ENCODE measurements around the gene SLX4.

SLX4 gene

GRCh38 chr16:3650631-3651265, 39.3 kb upstream of the SLX4 start:
- H3K4me2 ChIP-seq (ENCODE audit: low read length), result no peak overlapping the region
- no peak overlapping the region for H3K9ac ChIP-seq (ENCODE audit: low read depth, low read length)
- no peaks in the 10 kb centered on the region for H3K9me3 ChIP-seq (replicated peaks; ENCODE audit: low read length)
- H3K4me1 ChIP-seq (ENCODE audit: control insufficient read depth, insufficient read depth, low read length), result peaks cover 7% of the 10 kb centered on the region
- no peak overlapping the region for H3K4me3 ChIP-seq (ENCODE audit: low read length)
- H3K36me3 ChIP-seq (ENCODE audit: insufficient read depth, low read length), result peaks cover 20% of the 10 kb centered on the region
- H3K27me3 ChIP-seq (ENCODE audit: control insufficient read depth, insufficient read depth, low read length), result no peaks in the 10 kb centered on the region

GRCh38 chr16:3646348-3646920, 35.0 kb upstream of the SLX4 start:
- Histone ChIP-seq H3K36me3 (ENCODE audit: insufficient read depth, low read length) (peaks cover 7% of the 10 kb centered on the region), H3K4me1 (ENCODE audit: control insufficient read depth, insufficient read depth, low read length) (peaks cover 15% of the 10 kb centered on the region), H3K9me3 (replicated peaks; ENCODE audit: low read length) (no peaks in the 10 kb centered on the region), H3K4me3 (ENCODE audit: low read length) (no peak overlapping the region), H3K27me3 (ENCODE audit: control insufficient read depth, insufficient read depth, low read length) (no peaks in the 10 kb centered on the region), H3K4me2 (ENCODE audit: low read length) (no peak overlapping the region), H3K9ac (ENCODE audit: low read depth, low read length) (no peak overlapping the region)

GRCh38 chr16:3645504-3646347, 34.3 kb upstream of the SLX4 start:
- H3K4me2 ChIP-seq (ENCODE audit: low read length), result peak overlapping the region; percentile 5
- no peaks in the 10 kb centered on the region for H3K27me3 ChIP-seq (ENCODE audit: control insufficient read depth, insufficient read depth, low read length)
- no peaks in the 10 kb centered on the region for H3K9me3 ChIP-seq (replicated peaks; ENCODE audit: low read length)
- H3K9ac ChIP-seq (ENCODE audit: low read depth, low read length), result no peak overlapping the region
- H3K4me3 ChIP-seq (ENCODE audit: low read length), result no peak overlapping the region
- peaks cover under 1% of the 10 kb centered on the region for H3K36me3 ChIP-seq (ENCODE audit: insufficient read depth, low read length)
- peaks cover 15% of the 10 kb centered on the region for H3K4me1 ChIP-seq (ENCODE audit: control insufficient read depth, insufficient read depth, low read length)

GRCh38 chr16:3645108-3645503, 33.7 kb upstream of the SLX4 start:
- H3K36me3 ChIP-seq (ENCODE audit: insufficient read depth, low read length), result no peaks in the 10 kb centered on the region

GRCh38 chr16:3643095-3643730, 31.8 kb upstream of the SLX4 start:
- Histone ChIP-seq H3K4me3 (ENCODE audit: low read length) (no peak overlapping the region), H3K4me2 (ENCODE audit: low read length) (no peak overlapping the region), H3K27me3 (ENCODE audit: control insufficient read depth, insufficient read depth, low read length) (no peaks in the 10 kb centered on the region), H3K36me3 (ENCODE audit: insufficient read depth, low read length) (no peaks in the 10 kb centered on the region), H3K9me3 (replicated peaks; ENCODE audit: low read length) (no peaks in the 10 kb centered on the region), H3K9ac (ENCODE audit: low read depth, low read length) (no peak overlapping the region), H3K4me1 (ENCODE audit: control insufficient read depth, insufficient read depth, low read length) (peaks cover 15% of the 10 kb centered on the region)

More at GRCh38 chr16:3645108-3645503, 33.7 kb upstream of the SLX4 start:
- peaks cover 15% of the 10 kb centered on the region for H3K4me1 ChIP-seq (ENCODE audit: control insufficient read depth, insufficient read depth, low read length)
- no peak overlapping the region for H3K4me2 ChIP-seq (ENCODE audit: low read length)
- H3K9ac ChIP-seq (ENCODE audit: low read depth, low read length), result no peak overlapping the region
- no peak overlapping the region for H3K4me3 ChIP-seq (ENCODE audit: low read length)
- no peaks in the 10 kb centered on the region for H3K9me3 ChIP-seq (replicated peaks; ENCODE audit: low read length)
- H3K27me3 ChIP-seq (ENCODE audit: control insufficient read depth, insufficient read depth, low read length), result no peaks in the 10 kb centered on the region

- H3K9me3 ChIP-seq (replicated peaks; ENCODE audit: low read length), result no peaks in the 10 kb centered on the region
- no peak overlapping the region for H3K4me2 ChIP-seq (ENCODE audit: low read length)
- H3K27me3 ChIP-seq (ENCODE audit: control insufficient read depth, insufficient read depth, low read length), result no peaks in the 10 kb centered on the region
- H3K4me3 ChIP-seq (ENCODE audit: low read length), result no peak overlapping the region
- no peak overlapping the region for H3K9ac ChIP-seq (ENCODE audit: low read depth, low read length)
- H3K36me3 ChIP-seq (ENCODE audit: insufficient read depth, low read length), result no peaks in the 10 kb centered on the region
- peaks cover 15% of the 10 kb centered on the region for H3K4me1 ChIP-seq (ENCODE audit: control insufficient read depth, insufficient read depth, low read length)
These were observed 31.1 kb upstream of the SLX4 start for GRCh38 chr16:3642397-3643094.

DNA sequence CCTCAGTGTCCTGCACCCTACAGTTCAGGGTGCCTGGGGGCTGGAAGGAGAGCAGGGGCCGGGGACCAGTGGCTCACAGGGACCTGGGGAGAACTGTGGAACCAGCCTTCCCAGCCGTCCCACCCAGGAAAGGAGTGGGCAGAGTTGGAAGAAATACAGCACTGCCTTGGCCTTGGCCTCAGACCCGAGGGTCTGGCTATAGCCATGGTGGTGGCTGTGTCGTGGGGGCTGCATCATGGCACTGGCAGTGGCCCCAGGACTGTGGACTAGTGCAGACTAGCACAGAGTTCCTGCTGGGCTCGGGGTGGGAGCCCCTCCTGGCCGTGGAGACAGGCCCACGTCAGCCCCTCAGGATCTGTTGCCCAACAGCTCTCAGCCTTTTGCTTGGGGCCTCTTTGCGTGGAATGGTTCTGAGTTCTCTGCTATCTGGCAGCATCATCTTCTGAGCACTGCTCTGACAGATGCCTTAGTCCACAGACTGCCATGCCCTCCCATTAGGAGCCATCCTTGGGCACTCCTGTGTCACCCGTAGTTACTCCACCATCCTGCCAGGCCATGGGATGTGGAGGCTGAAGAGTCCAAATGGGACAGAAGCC, 30.5 kb upstream of the SLX4 start:
- Histone ChIP-seq H3K36me3 (ENCODE audit: insufficient read depth, low read length) (no peaks in the 10 kb centered on the region), H3K9ac (ENCODE audit: low read depth, low read length) (no peak overlapping the region), H3K4me2 (ENCODE audit: low read length) (no peak overlapping the region), H3K4me3 (ENCODE audit: low read length) (no peak overlapping the region), H3K27me3 (ENCODE audit: control insufficient read depth, insufficient read depth, low read length) (no peaks in the 10 kb centered on the region), H3K9me3 (replicated peaks; ENCODE audit: low read length) (no peaks in the 10 kb centered on the region), H3K4me1 (ENCODE audit: control insufficient read depth, insufficient read depth, low read length) (peaks cover 15% of the 10 kb centered on the region)

DNA sequence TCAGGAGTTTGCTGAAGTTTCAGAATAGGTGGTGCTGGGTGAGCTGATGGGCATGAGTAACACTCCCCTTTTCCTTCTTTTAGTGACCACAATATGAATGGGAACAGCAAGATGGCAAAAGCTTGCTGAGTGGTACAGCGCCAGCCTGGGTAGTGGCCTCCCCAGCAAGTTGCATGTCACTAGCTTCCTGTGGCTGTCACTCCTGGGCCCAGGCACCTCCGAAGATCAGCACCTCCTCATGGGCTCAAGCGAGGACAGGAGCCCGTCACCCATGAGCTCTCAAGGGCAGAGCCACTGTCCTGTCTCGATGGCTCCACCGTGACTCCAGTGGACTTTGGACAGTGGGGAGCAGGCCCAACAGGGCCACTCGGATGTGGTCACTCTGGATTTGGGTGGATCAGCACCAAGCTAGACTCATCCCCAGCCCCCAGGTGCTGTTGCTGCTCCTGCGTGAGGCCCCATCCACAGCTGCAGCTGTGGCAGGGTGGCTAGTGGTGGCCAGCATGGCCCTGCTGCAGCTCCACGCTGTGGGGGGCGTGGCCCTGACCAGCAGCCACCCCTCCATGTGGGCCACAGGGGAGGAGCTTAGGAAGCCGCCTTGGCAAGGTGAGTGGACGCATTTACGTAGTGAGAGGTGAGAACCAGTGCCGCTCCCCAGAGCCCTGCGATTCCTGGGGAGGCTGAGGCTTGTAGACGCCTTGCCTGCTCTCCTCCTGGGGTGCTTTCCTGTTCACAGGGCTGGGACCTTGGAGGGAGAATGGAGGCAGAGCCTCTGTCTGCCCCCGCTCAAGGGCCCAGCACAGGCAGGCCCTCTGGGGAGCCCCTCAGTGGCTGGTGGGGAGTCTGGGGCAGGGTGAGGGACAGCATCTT, 29.5 kb upstream of the SLX4 start:
- peaks cover 9% of the 10 kb centered on the region for H3K4me1 ChIP-seq (ENCODE audit: control insufficient read depth, insufficient read depth, low read length)
- H3K4me3 ChIP-seq (ENCODE audit: low read length), result no peak overlapping the region
- H3K9me3 ChIP-seq (replicated peaks; ENCODE audit: low read length), result no peaks in the 10 kb centered on the region
- H3K4me2 ChIP-seq (ENCODE audit: low read length), result no peak overlapping the region
- no peaks in the 10 kb centered on the region for H3K36me3 ChIP-seq (ENCODE audit: insufficient read depth, low read length)
- no peaks in the 10 kb centered on the region for H3K27me3 ChIP-seq (ENCODE audit: control insufficient read depth, insufficient read depth, low read length)
- H3K9ac ChIP-seq (ENCODE audit: low read depth, low read length), result no peak overlapping the region

- peaks cover 2% of the 10 kb centered on the region for H3K4me1 ChIP-seq (ENCODE audit: control insufficient read depth, insufficient read depth, low read length)
- H3K36me3 ChIP-seq (ENCODE audit: insufficient read depth, low read length), result no peaks in the 10 kb centered on the region
- H3K9me3 ChIP-seq (replicated peaks; ENCODE audit: low read length), result no peaks in the 10 kb centered on the region
- H3K9ac ChIP-seq (ENCODE audit: low read depth, low read length), result no peak overlapping the region
- no peak overlapping the region for H3K4me2 ChIP-seq (ENCODE audit: low read length)
- H3K27me3 ChIP-seq (ENCODE audit: control insufficient read depth, insufficient read depth, low read length), result no peaks in the 10 kb centered on the region
- no peak overlapping the region for H3K4me3 ChIP-seq (ENCODE audit: low read length)
These were observed 28.8 kb upstream of the SLX4 start for GRCh38 chr16:3640207-3640606.

GRCh38 chr16:3638916-3639644, 27.7 kb upstream of the SLX4 start:
- H3K27me3 ChIP-seq (ENCODE audit: control insufficient read depth, insufficient read depth, low read length), result no peaks in the 10 kb centered on the region
- no peaks in the 10 kb centered on the region for H3K9me3 ChIP-seq (replicated peaks; ENCODE audit: low read length)
- no peak overlapping the region for H3K9ac ChIP-seq (ENCODE audit: low read depth, low read length)
- H3K4me2 ChIP-seq (ENCODE audit: low read length), result no peak overlapping the region
- H3K36me3 ChIP-seq (ENCODE audit: insufficient read depth, low read length), result no peaks in the 10 kb centered on the region
- no peak overlapping the region for H3K4me3 ChIP-seq (ENCODE audit: low read length)
- no peaks in the 10 kb centered on the region for H3K4me1 ChIP-seq (ENCODE audit: control insufficient read depth, insufficient read depth, low read length)

All from skeletal muscle satellite cell (primary cell).